Left lung (tissue), 10 donors: ENCODE measurements around the gene CHMP4B. TPM values are rescaled to one million over a fixed set of nuclear protein-coding genes. Genes with fewer than 3 reads are reported as not detected.

ENCODE experiments used
- ATAC-seq: fragments of 200-7000 bp; cut with Tn5 transposase; one replicate; pipeline ENCODE4 v1.9.1; 2020; ENCODE audit warnings: moderate library complexity
- DNase-seq, 4 donors: peaks; one replicate each; pipeline ENCODE4 v3.0.0-alpha.2; 2013 to 2020
- H3K27ac ChIP-seq, 2 donors: fragments of 200-600 bp; sonication (generic) in 1 of 2; one replicate each; pipeline versions ENCODE4 v1.5.0 to v1.8.0; 2020 to 2021
- H3K27me3 ChIP-seq, 2 donors: fragments of 200-600 bp; sonication (generic) in 1 of 2; one replicate each; pipeline versions ENCODE4 v1.5.0 to v1.8.0; 2020 to 2021
- H3K36me3 ChIP-seq, 2 donors: fragments of 200-600 bp; sonication (generic) in 1 of 2; one replicate each; pipeline versions ENCODE4 v1.5.0 to v1.8.0; 2020 to 2021
- H3K4me1 ChIP-seq, 2 donors: fragments of 200-600 bp; one replicate each; pipeline ENCODE4 v1.8.0; 2021
- H3K4me3 ChIP-seq, 2 donors: fragments of 200-600 bp; sonication (generic) in 1 of 2; one replicate each; pipeline versions ENCODE4 v1.5.0 to v1.8.0; 2020 to 2021; ENCODE audit warnings: mild to moderate bottlenecking in 1 of 2
- H3K9me3 ChIP-seq, 2 donors: fragments of 200-600 bp; sonication (generic) in 1 of 2; one replicate each; pipeline versions ENCODE4 v1.5.0 to v1.8.0; 2020 to 2021
- CTCF ChIP-seq, 2 donors: fragments of 200-600 bp; sonication (generic) in 1 of 2; IDR thresholded peaks; one replicate each; pipeline versions ENCODE4 v1.5.0 to v1.8.0; 2021; ENCODE audit warnings: antibody characterized with exemption in 2 of 2
- intact Hi-C, 2 donors: fragments of 100-400 bp; cut with DNase I; formaldehyde crosslinking; loops; one replicate each; pipeline versions ENCODE4 v1.11.2 to v1.14.2; 2022
- polyA plus RNA-seq, 6 donors: library from polyadenylated mRNA; unstranded; fragments of 120-200 nt; gene quantifications; one replicate each; pipeline ENCODE4 v1.2.1, GENCODE V29; 2013; ENCODE audit not compliant: insufficient read length in 6 of 6
- total RNA-seq, 2 donors: library from RNA; stranded (reverse); fragmentation: NEBNext Ultra II Directional; extraction: Animal tissue kit (Norgen Biotek cat#: 25700); gene quantifications; one replicate each; pipeline ENCODE4 v1.2.1, GENCODE V29; 2021
- donor health status: DM: no; HTN: yes; CAD: no.
- donor health status: DM: no; HTN: no; CAD: no.

The CHMP4B gene
- total and polyA plus RNA-seq, 8 donors, result 83.2 to 117 (median 109) TPM

- Histone ChIP-seq H3K9me3 (no peaks in the 10 kb centered on the region), H3K4me3 (no peak overlapping the region), H3K4me1 (peaks cover 51 to 92% of the 10 kb centered on the region in 2 donors), H3K36me3 (peaks cover 0 to 5% of the 10 kb centered on the region in 2 donors), H3K27ac (no peak overlapping the region), H3K27me3 (no peaks in the 10 kb centered on the region)
- ATAC-seq (no peak), DNase-seq (no peak)
- TF ChIP-seq CTCF (IDR thresholded peaks at IDR 0.05), result no peak
- intact Hi-C loops, result no loop called here
Measured at GRCh38 chr20:33830371-33830770, 19.2 kb downstream of the CHMP4B start.

GRCh38 chr20:33832103-33832804 lies 21.1 kb downstream of the CHMP4B start:
- peak overlapping the region in 1 of 2 donors; percentile 33 for H3K27ac ChIP-seq
- ATAC-seq (no peak), DNase-seq (peak in 1 of 4 donors; percentile 67)
- no peaks in the 10 kb centered on the region for H3K27me3 ChIP-seq
- intact Hi-C loops, result no loop called here
- no peak for TF ChIP-seq CTCF (IDR thresholded peaks at IDR 0.05)
- H3K36me3 ChIP-seq, result peaks cover 0 to 5% of the 10 kb centered on the region in 2 donors
- H3K9me3 ChIP-seq, result no peaks in the 10 kb centered on the region
- peaks cover 42 to 91% of the 10 kb centered on the region in 2 donors for H3K4me1 ChIP-seq
- H3K4me3 ChIP-seq, result no peak overlapping the region

- peaks cover 0 to 5% of the 10 kb centered on the region in 2 donors for H3K36me3 ChIP-seq
- no peak overlapping the region for H3K27ac ChIP-seq
- H3K4me1 ChIP-seq, result peaks cover 41 to 91% of the 10 kb centered on the region in 2 donors
- ATAC-seq (no peak), DNase-seq (no peak)
- TF ChIP-seq CTCF (IDR thresholded peaks at IDR 0.05), result no peak
- intact Hi-C loops, result no loop called here
- no peaks in the 10 kb centered on the region for H3K9me3 ChIP-seq
- H3K27me3 ChIP-seq, result no peaks in the 10 kb centered on the region
- H3K4me3 ChIP-seq, result no peak overlapping the region
Measured at GRCh38 chr20:33833333-33833732, 22.2 kb downstream of the CHMP4B start.

GRCh38 chr20:33835615-33836172 lies 24.5 kb downstream of the CHMP4B start:
- no peak for TF ChIP-seq CTCF (IDR thresholded peaks at IDR 0.05)
- ATAC-seq (peak; percentile 50), DNase-seq (no peak)
- peaks cover 30 to 91% of the 10 kb centered on the region in 2 donors for H3K4me1 ChIP-seq
- H3K9me3 ChIP-seq, result no peaks in the 10 kb centered on the region
- H3K4me3 ChIP-seq, result no peak overlapping the region
- intact Hi-C loops, result no loop called here
- peaks cover 0 to 5% of the 10 kb centered on the region in 2 donors for H3K36me3 ChIP-seq
- H3K27me3 ChIP-seq, result no peaks in the 10 kb centered on the region
- no peak overlapping the region for H3K27ac ChIP-seq

- peaks cover 33 to 91% of the 10 kb centered on the region in 2 donors for H3K4me1 ChIP-seq
- ATAC-seq, result no peak
Measured at GRCh38 chr20:33836277-33836676, 25.1 kb downstream of the CHMP4B start.

More at GRCh38 chr20:33836277-33836676, 25.1 kb downstream of the CHMP4B start:
- no peaks in the 10 kb centered on the region for H3K27me3 ChIP-seq
- TF ChIP-seq CTCF (IDR thresholded peaks at IDR 0.05), result no peak
- H3K9me3 ChIP-seq, result no peaks in the 10 kb centered on the region
- H3K27ac ChIP-seq, result no peak overlapping the region
- intact Hi-C loops, result no loop called here
- no peak for DNase-seq
- peaks cover 0 to 5% of the 10 kb centered on the region in 2 donors for H3K36me3 ChIP-seq
- H3K4me3 ChIP-seq, result no peak overlapping the region
